GM10847 (cell line): ENCODE data around the gene TEK.

Experiments
- POLR2A ChIP-seq: IDR thresholded peaks from 2 replicates; pipeline ENCODE4 v1.6.1; 2011; ENCODE audit not compliant: insufficient read length; ENCODE audit errors: extremely low read depth

TEK gene

GRCh38 chr9:27110181-27110580, 1.2 kb downstream of the TEK start:
- TF ChIP-seq POLR2A: no peak

GRCh38 chr9:27112235-27112634, 3.2 kb downstream of the TEK start:
- no peak for TF ChIP-seq POLR2A

- TF ChIP-seq POLR2A: no peak
Measured at GRCh38 chr9:27117489-27118135, 8.6 kb downstream of the TEK start.

- TF ChIP-seq POLR2A: no peak
Measured at GRCh38 chr9:27118916-27119315, 9.9 kb downstream of the TEK start.

GRCh38 chr9:27124151-27124550, 15.1 kb downstream of the TEK start:
- no peak for TF ChIP-seq POLR2A

GRCh38 chr9:27125030-27125429, 16.0 kb downstream of the TEK start:
- no peak for TF ChIP-seq POLR2A

- TF ChIP-seq POLR2A: no peak
Measured at GRCh38 chr9:27125936-27126335, 16.9 kb downstream of the TEK start.

- no peak for TF ChIP-seq POLR2A
Measured at GRCh38 chr9:27126670-27127069, 17.6 kb downstream of the TEK start.

GRCh38 chr9:27129221-27129620, 20.2 kb downstream of the TEK start:
- TF ChIP-seq POLR2A: no peak

GRCh38 chr9:27131731-27132130, 22.7 kb downstream of the TEK start:
- no peak for TF ChIP-seq POLR2A

GRCh38 chr9:27133817-27134216, 24.8 kb downstream of the TEK start:
- no peak for TF ChIP-seq POLR2A

- TF ChIP-seq POLR2A: no peak
Measured at GRCh38 chr9:27142299-27142930, 33.4 kb downstream of the TEK start.

GRCh38 chr9:27145143-27145542, 36.1 kb downstream of the TEK start:
- TF ChIP-seq POLR2A: no peak

GRCh38 chr9:27149651-27150050, 40.6 kb downstream of the TEK start:
- TF ChIP-seq POLR2A: no peak

- TF ChIP-seq POLR2A: no peak
Measured at GRCh38 chr9:27150746-27151406, 41.9 kb downstream of the TEK start.

GRCh38 chr9:27151693-27152404, 42.8 kb downstream of the TEK start:
- TF ChIP-seq POLR2A: no peak
